ENCODE measurements around the gene YTHDC2.

Gene YTHDC2

DNA sequence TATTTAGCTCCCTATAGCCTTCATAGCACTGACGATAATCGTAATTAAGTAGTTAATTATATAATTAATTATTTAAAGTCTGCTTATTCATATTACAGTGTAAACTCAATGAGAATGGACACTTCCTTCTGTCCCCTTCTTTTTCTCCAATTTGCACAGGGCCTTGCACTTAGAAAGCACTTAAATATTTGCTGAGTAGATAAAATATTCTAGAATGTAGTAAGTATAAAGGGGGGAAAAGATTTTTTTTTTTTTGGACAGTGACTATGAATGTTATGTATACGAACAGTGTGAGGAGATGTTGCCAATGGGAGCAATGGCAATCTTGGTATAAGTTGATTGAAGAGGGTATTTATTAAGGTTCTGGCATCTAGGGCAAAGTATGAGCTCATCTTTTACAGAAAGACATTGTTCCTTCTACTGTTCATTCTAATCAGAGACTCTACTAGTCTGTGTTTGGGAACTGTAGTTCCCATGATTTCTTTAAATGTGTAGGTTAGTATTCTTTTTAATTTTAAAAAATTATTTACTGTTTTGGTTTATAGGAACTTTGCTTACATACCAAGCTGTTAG lies 49.4 kb downstream of the YTHDC2 start:
- no peak for DNase-seq (ENCODE audit: low read depth)
- no peak for TF ChIP-seq CTCF (IDR thresholded peaks at IDR 0.05; ENCODE audit: low read length, missing control alignments)
- H3K4me3 ChIP-seq (replicated peaks; ENCODE audit: low read depth, low read length): no peak overlapping the region

- H3K4me3 ChIP-seq (replicated peaks; ENCODE audit: low read depth, low read length): no peak overlapping the region
- no peak for TF ChIP-seq CTCF (IDR thresholded peaks at IDR 0.05; ENCODE audit: low read length, missing control alignments)
- no peak for DNase-seq (ENCODE audit: low read depth)
Measured at GRCh38 chr5:113569396-113569795, 55.9 kb downstream of the YTHDC2 start.

DNA sequence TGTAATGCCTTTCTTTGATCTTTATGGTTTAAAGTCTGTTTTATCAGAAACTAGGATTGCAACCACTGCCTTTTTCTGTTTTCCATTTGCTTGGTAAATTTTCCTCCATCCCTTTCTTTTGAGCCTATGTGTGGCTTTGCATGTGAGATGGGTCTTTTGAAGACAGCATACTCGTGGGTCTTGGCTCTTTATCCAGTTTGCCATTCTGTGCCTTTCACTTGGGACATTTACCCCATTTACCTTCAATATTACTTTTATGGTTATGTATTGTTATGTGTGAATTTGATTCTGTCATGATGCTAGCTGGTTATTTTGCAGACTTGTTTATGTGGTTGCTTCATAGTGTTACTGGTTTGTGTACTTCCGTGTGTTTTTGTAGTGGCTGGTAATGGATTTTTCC lies 59.2 kb downstream of the YTHDC2 start:
- no peak for TF ChIP-seq CTCF (IDR thresholded peaks at IDR 0.05; ENCODE audit: low read length, missing control alignments)
- H3K4me3 ChIP-seq (replicated peaks; ENCODE audit: low read depth, low read length): no peak overlapping the region
- DNase-seq (ENCODE audit: low read depth): peak; percentile 3

DNA sequence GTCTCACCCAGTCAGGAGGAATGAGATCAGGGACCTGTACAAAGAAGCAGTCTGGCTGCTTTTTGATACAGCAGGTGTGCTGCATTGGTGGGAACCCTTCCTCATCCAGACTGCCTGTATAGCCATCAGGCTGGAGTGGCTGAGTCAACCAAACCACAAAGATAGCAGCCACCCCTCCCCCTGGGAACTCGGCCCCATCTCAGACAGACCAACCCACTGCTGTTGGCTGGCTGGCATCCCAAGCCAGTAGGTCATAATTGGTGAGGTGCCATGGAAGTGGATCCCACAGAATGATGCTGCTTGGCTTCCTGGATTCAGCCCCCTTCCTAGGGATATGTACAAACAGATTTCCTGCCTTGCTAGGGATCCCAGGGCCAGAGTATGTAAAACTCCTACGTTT lies 60.9 kb downstream of the YTHDC2 start:
- DNase-seq (ENCODE audit: low read depth): peak; percentile 83

GRCh38 chr5:113575074-113575473 lies 61.6 kb downstream of the YTHDC2 start:
- no peak overlapping the region for H3K4me3 ChIP-seq (replicated peaks; ENCODE audit: low read depth, low read length)
- no peak for TF ChIP-seq CTCF (IDR thresholded peaks at IDR 0.05; ENCODE audit: low read length, missing control alignments)
- DNase-seq (ENCODE audit: low read depth): no peak

More for the DNA sequence above, 60.9 kb downstream of the YTHDC2 start:
- TF ChIP-seq CTCF (IDR thresholded peaks at IDR 0.05; ENCODE audit: low read length, missing control alignments): no peak
- H3K4me3 ChIP-seq (replicated peaks; ENCODE audit: low read depth, low read length): no peak overlapping the region

DNA sequence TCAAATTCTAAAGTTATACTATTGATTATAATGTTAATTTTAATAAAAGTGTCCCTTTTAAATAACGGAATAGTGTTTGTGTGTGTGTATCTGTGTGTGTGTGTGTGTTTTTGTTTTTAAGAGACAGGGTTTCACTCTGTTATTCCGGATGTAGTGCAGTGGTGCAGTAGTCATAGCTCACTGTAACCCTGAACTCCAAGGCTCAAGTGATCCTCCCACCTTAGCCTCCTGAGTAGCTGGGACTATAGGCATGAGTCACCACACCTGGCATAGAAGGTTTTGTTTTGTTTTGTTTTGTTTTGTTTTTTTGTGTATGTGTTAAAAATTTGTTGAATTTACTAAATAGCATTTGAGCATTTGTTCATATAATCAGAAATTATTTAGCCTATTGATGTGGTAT lies 64.6 kb downstream of the YTHDC2 start:
- no peak for TF ChIP-seq CTCF (IDR thresholded peaks at IDR 0.05; ENCODE audit: low read length, missing control alignments)
- H3K4me3 ChIP-seq (replicated peaks; ENCODE audit: low read depth, low read length): no peak overlapping the region
- peak; percentile 2 for DNase-seq (ENCODE audit: low read depth)

- TF ChIP-seq CTCF (IDR thresholded peaks at IDR 0.05; ENCODE audit: low read length, missing control alignments): no peak
- H3K4me3 ChIP-seq (replicated peaks; ENCODE audit: low read depth, low read length): no peak overlapping the region
- peak; percentile 23 for DNase-seq (ENCODE audit: low read depth)
Measured at GRCh38 chr5:113581388-113581787, 67.9 kb downstream of the YTHDC2 start.
